Mucosa of descending colon (tissue), 3 donors: Measurements from ENCODE around the gene SLC9C2. TPM values are rescaled to one million over a fixed set of nuclear protein-coding genes. Genes with fewer than 3 reads are reported as not detected.

ENCODE experiments used
- ATAC-seq: fragments of 200-7000 bp; cut with Tn5 transposase; one replicate; pipeline ENCODE4 v1.9.1; 2020; ENCODE audit warnings: mild to moderate bottlenecking, moderate library complexity
- DNase-seq, 3 donors: peaks; one replicate each; pipeline ENCODE4 v3.0.0-alpha.2; 2020
- H3K36me3 ChIP-seq: fragments of 200-600 bp; one replicate; pipeline ENCODE4 v1.8.0; 2021; ENCODE audit warnings: low read depth, mild to moderate bottlenecking
- H3K4me1 ChIP-seq: fragments of 200-600 bp; one replicate; pipeline ENCODE4 v1.8.0; 2021; ENCODE audit warnings: low read depth, mild to moderate bottlenecking
- H3K4me3 ChIP-seq: fragments of 200-600 bp; one replicate; pipeline ENCODE4 v1.8.0; 2021; ENCODE audit warnings: mild to moderate bottlenecking
- H3K9me3 ChIP-seq: fragments of 200-600 bp; one replicate; pipeline ENCODE4 v1.8.0; 2021; ENCODE audit warnings: mild to moderate bottlenecking
- intact Hi-C, 2 donors: fragments of 100-400 bp; cut with DNase I in 1 of 2; cut with micrococcal nuclease in 1 of 2; formaldehyde crosslinking; loops; one replicate each; pipeline versions ENCODE4 v1.11.0 to v1.11.1; 2022; cut with DNase I, micrococcal nuclease
- total RNA-seq, 3 donors: library from RNA; stranded (reverse); fragmentation: NEBNext Ultra II Directional in 2 of 3; extraction: Animal tissue kit (Norgen Biotek cat#: 25700) in 2 of 3; gene quantifications; one replicate each; pipeline versions ENCODE4 v1.2.1 to v1.2.4, GENCODE V29; 2021 to 2023
- TF ChIP-seq, protein P1 (sequence below): fragments of 200-600 bp; IDR thresholded peaks from one replicate; pipeline ENCODE4 v1.8.0; 2022; ENCODE audit warnings: antibody characterized with exemption, mild to moderate bottlenecking
- donor health status: DM: no; HTN: no; CAD: no; lungs with moderate emphysema.
- donor health status: DM: no; HTN: no; CAD: no.
- donor health status: DM: no; HTN: yes; CAD: no.

Gene SLC9C2
- total RNA-seq, 3 donors from 2014 or later = not detected

DNA sequence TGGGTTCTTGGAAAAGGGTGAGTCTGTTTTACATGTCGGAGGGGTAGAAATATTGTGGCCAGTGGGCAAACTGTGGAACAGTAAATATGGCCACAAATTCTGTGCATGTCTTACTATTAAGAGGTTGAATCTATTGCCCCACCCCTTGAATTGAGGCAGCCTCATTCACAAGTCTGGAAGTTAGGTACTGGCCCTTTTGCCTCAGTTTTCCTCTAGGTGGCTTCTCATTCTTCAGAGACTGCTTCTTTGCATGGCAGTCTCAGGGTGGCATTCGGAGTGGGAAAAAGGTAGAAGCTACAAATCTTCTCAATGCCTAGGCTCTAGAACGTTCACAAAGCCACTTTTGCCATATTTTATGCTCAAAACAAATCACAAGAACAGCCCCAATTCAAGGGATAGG is 57.2 kb downstream of the SLC9C2 start:
- no peaks in the 10 kb centered on the region for H3K4me1 ChIP-seq
- peaks cover 3% of the 10 kb centered on the region for H3K9me3 ChIP-seq
- TF ChIP-seq, protein P1, sequence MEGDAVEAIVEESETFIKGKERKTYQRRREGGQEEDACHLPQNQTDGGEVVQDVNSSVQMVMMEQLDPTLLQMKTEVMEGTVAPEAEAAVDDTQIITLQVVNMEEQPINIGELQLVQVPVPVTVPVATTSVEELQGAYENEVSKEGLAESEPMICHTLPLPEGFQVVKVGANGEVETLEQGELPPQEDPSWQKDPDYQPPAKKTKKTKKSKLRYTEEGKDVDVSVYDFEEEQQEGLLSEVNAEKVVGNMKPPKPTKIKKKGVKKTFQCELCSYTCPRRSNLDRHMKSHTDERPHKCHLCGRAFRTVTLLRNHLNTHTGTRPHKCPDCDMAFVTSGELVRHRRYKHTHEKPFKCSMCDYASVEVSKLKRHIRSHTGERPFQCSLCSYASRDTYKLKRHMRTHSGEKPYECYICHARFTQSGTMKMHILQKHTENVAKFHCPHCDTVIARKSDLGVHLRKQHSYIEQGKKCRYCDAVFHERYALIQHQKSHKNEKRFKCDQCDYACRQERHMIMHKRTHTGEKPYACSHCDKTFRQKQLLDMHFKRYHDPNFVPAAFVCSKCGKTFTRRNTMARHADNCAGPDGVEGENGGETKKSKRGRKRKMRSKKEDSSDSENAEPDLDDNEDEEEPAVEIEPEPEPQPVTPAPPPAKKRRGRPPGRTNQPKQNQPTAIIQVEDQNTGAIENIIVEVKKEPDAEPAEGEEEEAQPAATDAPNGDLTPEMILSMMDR = no peak
- no peaks in the 10 kb centered on the region for H3K36me3 ChIP-seq
- ATAC-seq (no peak), DNase-seq (no peak)
- intact Hi-C loops = no loop called here
- no peak overlapping the region for H3K4me3 ChIP-seq

DNA sequence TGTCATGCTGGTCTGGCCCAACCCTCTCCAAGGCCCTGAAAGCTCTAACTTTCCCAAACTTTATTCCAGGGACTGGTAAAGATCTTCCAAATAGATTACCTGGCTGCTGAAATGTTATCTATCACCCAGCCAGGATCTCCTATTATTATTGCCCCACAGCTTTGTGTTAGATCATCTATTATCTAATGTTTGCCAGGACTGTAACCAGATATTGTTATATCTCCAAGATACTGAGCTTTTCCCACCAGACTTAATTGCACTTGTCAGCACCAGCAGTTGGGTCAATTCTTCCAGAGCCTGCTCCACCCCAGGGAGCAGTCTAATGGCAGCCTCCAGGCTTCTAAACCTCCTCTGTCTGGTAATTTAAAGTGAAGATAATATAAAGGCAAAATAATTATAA is 66.6 kb downstream of the SLC9C2 start:
- ATAC-seq (no peak), DNase-seq (no peak)
- H3K4me3 ChIP-seq = no peak overlapping the region
- TF ChIP-seq, protein P1 = no peak
- no peaks in the 10 kb centered on the region for H3K36me3 ChIP-seq
- intact Hi-C loops = no loop called here
- H3K9me3 ChIP-seq = no peaks in the 10 kb centered on the region
- no peaks in the 10 kb centered on the region for H3K4me1 ChIP-seq

DNA sequence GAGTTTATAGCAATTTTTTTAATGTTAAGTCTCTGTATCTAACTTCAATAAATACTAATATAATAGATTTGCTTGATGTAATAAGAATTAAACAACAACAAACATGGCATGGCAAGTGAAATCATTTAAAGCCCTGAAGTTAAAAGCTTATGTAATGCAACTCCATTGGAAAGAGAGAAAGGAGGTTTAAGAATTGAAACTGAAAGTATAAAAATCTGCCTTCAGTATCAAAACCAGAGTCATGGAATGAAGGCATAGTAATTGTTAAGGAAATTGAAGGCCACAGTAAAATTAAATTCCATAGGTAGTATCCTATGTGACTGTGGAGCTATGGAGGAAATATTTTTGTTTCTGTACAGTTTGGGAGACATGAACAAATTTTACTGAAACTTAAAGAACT is 70.6 kb downstream of the SLC9C2 start:
- Histone ChIP-seq H3K4me3 (no peak overlapping the region), H3K9me3 (no peaks in the 10 kb centered on the region), H3K36me3 (no peaks in the 10 kb centered on the region), H3K4me1 (no peaks in the 10 kb centered on the region)
- DNase-seq (no peak), ATAC-seq (no peak)
- TF ChIP-seq, protein P1 = no peak
- intact Hi-C loops = no loop called here

DNA sequence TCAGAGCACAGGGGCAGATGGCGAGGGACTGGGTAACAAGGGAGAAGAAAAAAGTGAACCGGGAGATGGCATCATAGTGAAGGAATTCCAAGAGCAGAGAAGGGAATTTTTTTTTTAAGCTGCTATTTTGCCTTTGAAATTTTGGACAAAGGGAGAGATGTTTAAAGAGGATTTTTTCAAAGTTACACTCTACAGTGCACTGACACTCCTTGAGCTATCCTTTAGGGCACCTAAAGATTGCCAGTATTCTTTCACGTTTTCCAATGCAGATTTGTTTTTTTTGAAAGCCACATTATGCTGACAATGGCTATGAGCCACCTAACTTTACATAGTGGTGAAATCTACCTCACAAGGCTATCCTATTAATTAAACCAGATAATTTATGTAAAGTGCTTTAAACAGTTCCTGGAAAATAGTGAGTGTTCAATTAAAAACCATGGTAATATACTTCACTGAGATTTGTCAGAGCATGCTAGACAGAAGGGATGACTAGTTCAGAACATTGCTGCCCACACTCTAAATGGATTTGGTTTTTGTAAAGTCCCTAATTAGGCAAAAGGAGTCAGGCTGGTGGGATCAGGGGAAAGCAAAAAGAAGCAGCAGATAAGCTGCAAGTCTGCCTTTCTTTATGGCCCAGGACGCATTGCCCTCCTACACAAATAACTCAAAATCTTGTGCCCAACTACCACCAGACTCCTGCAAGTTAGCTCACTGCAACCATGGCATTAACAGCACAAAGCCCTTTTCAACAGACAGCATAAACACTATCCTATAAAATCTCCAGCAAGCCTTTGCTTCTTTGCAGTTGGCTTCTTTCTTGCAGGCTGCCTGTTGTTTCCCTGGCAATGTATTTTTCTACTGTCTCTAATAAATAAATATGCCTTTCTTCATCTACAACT is 71.8 kb downstream of the SLC9C2 start:
- Histone ChIP-seq H3K4me1 (no peaks in the 10 kb centered on the region), H3K4me3 (no peak overlapping the region), H3K9me3 (no peaks in the 10 kb centered on the region), H3K36me3 (no peaks in the 10 kb centered on the region)
- TF ChIP-seq, protein P1 = no peak
- ATAC-seq = no peak
- DNase-seq = no peak
- intact Hi-C loops = no loop called here

DNA sequence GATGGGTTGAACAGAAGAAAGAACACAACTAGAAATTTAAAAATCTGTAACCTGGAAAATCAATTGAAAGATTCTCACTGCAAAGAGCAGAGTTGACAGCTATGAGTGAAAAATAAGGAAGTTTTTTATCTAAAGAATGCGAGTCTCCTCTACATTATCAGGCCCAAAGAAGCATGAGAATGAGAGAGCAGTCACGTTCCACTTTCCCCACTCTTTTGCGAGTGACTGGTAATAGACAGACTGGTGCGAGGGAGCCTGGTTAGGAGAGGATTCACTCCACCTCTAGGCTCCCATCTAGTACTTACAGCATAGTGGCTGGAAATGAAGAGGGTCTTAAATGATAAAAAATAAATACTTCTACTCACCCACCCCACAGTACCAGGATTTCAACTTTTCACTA is 73.8 kb downstream of the SLC9C2 start:
- DNase-seq = no peak
- Histone ChIP-seq H3K36me3 (no peaks in the 10 kb centered on the region), H3K9me3 (no peaks in the 10 kb centered on the region), H3K4me3 (no peak overlapping the region), H3K4me1 (no peaks in the 10 kb centered on the region)
- intact Hi-C loops = no loop called here
- TF ChIP-seq, protein P1 = no peak
- no peak for ATAC-seq
